Motor neuron (in vitro differentiated cells): ENCODE measurements around the gene PTPRU. TPM values are rescaled to one million over a fixed set of nuclear protein-coding genes. Genes with fewer than 3 reads are reported as not detected.
"Not testable (repeated sequence)": the region's sequence is repeated elsewhere in the genome, so short reads cannot be mapped to it uniquely, and the experiment has no call there.

ENCODE experiments used
- ATAC-seq, 8 experiments: fragments of 200-7000 bp; cut with Tn5 transposase; replicated peaks in 6 of 8; 2 replicates each; pipeline ENCODE4 v1.8.0; 2021; ENCODE audit warnings: mild to moderate bottlenecking in 8 of 8, moderate library complexity in 8 of 8
- H3K27ac ChIP-seq, 2 donors: fragments of 250-450 bp; sonication (Bioruptor Pico); 2 replicates each; pipeline ENCODE4 v1.9.0; 2021; ENCODE audit warnings: antibody characterized with exemption in 2 of 2, mild to moderate bottlenecking in 2 of 2, moderate library complexity in 1 of 2
- H3K4me1 ChIP-seq, 2 donors: fragments of 250-450 bp; sonication (Bioruptor Pico); replicated peaks in 1 of 2; 2 replicates each; pipeline ENCODE4 v1.6.1; 2021; ENCODE audit warnings: antibody characterized with exemption in 2 of 2, mild to moderate bottlenecking in 2 of 2, moderate library complexity in 1 of 2
- H3K4me3 ChIP-seq, 5 donors: fragments of 250-450 bp; sonication (Bioruptor Pico); 2 replicates each; pipeline ENCODE4 v1.9.0; 2021; ENCODE audit warnings: antibody characterized with exemption in 5 of 5, mild to moderate bottlenecking in 5 of 5, moderate library complexity in 4 of 5
- WGBS, 10 experiments: fragments of 450-650 bp; shearing (Covaris generic); methylation state at CpG; one replicate each; pipeline ENCODE4 v1.0.0; 2022; 5-methylcytosine and 5-hydroxymethylcytosine counted together
- in situ Hi-C, 9 experiments: fragments of 400-800 bp; cut with MboI; loops; one replicate each; pipeline ENCODE4 v1.15.0; 2021; ENCODE audit warnings: low sequenced_read_pairs in 9 of 9, low pct_unique_long_range_greater_than_20kb in 2 of 9; ENCODE audit not compliant: unreplicated experiment in 9 of 9
- total RNA-seq, 8 experiments: library from RNA; unstranded; fragments of 300-600 nt; gene quantifications; 2 replicates each; pipeline versions ENCODE4 v1.2.3 to v1.2.4, GENCODE V29; 2022

Gene PTPRU
- total RNA-seq, 8 experiments from 2014 or later = 1.2 to 44.8 (median 15.2) TPM

DNA sequence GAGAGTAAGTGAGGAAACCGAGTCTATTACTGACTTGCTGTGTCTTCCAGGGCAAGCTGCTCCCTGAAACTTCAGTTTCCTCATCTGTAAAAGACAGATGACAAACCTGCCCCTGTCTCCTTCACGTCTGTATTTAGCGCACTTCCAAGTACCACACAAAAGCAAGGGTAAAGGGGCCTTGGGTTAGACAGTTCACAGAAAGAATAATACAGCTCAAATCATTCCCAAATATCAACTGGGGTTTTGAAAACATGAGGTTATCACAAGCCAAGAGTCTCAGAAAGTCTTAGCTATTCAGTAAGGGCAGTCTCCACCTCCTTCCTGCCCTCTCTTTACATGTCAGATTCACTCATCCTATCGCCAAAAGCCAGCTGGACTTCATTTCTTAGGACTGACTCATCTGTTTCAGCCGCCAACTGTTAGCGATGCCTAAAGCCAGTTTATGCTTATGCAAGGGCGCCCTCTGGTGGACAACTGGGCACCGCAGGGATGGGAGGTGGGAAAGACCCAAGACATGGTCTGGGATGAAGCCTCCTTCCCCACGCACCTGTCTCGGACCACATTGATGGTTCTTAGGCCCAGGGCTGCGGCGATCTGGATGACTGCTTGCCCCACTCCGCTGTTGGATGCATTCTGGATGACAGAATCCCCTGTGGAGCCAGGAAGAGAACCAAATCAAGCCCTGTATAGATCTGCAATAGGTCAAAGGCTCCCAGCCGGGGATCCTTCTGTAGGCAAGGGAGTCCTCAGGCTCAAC is 33.6 kb upstream of the PTPRU start:
- ATAC-seq = peak; percentile 97 to 100 (median 98)
- Histone ChIP-seq H3K4me3 (no peak overlapping the region), H3K27ac (no peak overlapping the region), H3K4me1 (peaks cover 0 to 4% of the 10 kb centered on the region in 2 donors)
- in situ Hi-C loops = loop anchor here in 4 of 9 experiments (10.0 to 25.0 kb wide), 3 partner anchors 315 to 415 kb away; no protein-coding TSS in a partner anchor
- WGBS, 10 experiments = 0 to 100% (median 27%) methylated on average over 1 to 12 of the region's 14 CpGs

DNA sequence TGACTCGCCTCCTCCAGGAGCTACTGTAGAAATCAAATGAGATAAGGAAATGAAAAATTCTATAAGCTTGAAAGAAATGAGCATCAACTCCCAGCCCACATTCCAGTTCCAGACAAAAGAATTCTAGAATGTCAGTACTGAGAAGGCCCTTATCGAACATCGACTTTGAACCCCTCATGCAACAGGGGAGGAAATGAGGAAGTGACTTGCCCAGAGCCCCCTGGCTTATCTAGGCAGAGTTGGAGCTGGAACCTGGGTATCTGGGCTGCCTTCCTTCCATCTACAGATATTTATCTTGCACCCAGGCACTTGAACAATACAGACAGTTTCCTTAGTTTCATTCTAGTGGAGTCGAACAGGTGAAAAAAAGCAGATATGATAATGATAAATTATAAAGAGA is 27.9 kb upstream of the PTPRU start:
- Histone ChIP-seq H3K4me3 (no peak overlapping the region), H3K4me1 (no peaks in the 10 kb centered on the region), H3K27ac (no peak overlapping the region)
- WGBS, 10 experiments = 67 to 100% (median 91%) methylated on average over 1 to 4 of the region's 4 CpGs
- no peak for ATAC-seq
- in situ Hi-C loops = loop anchor here in 4 of 9 experiments (10.0 to 25.0 kb wide), 3 partner anchors 321 to 421 kb away; no protein-coding TSS in a partner anchor

DNA sequence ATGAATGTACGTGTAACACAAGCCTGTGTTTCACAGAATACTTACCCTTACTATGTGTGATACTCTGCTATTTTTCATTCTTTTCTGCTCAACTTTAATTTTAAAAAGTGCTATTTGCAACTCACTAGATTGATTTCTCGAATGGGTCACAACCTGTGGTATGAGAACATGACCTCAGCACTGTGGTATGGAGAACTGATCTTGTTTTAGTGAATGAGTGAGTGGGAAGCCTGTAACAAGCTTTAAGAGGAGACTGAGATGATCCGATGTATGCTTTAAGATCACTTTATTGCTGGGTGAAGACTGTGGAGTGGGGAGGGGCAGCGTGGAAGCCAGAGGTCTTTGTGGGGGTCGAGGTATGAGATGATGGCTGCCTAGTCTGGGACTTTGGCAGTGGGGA is 27.1 kb upstream of the PTPRU start:
- in situ Hi-C loops = loop anchor here in 4 of 9 experiments (10.0 to 25.0 kb wide), 3 partner anchors 322 to 422 kb away; no protein-coding TSS in a partner anchor
- Histone ChIP-seq H3K4me3 (no peak overlapping the region), H3K27ac (no peak overlapping the region), H3K4me1 (no peaks in the 10 kb centered on the region)
- peak in 1 of 8 experiments; percentile 12 for ATAC-seq
- WGBS, 10 experiments = 53 to 96% (median 91%) methylated on average over 2 to 5 of the region's 5 CpGs; no CpG with 5 or more reads in 1 of the 10 experiments

DNA sequence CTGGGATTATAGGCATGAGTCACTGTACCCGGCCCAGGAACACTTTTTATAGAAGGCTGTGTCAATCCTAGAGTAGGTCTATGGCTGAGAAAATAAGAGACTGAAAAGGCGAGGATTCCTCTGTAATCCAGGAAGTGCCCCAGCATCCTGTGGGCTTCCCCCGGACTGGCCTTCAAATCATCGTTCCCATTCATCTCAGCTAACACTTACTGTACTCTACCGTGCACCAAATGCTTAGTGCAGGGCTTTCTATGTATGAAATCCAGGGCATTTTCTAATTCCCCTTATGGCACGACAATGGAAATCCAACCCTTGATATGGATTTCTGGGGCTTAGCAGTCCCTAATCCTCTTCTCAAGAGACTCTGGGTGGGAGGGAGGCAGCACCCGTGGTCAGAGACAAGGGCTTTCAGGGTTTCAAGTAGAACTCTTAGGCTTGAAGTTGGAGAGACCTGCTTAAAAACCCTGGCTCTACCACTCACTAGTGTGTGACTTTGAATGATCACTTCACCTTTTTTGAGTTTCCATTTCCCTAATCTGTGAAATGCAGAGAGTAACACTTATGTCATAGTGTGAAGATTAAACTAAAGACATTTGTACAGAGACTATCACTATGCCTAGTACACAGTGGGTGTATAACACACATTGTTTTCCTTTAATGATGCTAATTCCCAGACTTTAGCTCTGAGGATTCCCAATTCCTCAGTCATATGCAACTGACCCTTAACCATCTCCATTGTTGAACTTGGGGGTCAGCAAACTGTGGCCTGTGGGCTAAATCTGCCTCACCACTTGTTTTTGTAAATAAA is 25.8 kb upstream of the PTPRU start:
- 69 to 100% (median 90%) methylated on average over 1 to 6 of the region's 7 CpGs; no CpG with 5 or more reads in 1 of the 10 experiments for WGBS, 10 experiments
- Histone ChIP-seq H3K4me3 (no peak overlapping the region), H3K4me1 (no peaks in the 10 kb centered on the region), H3K27ac (no peak overlapping the region)
- ATAC-seq = no peak
- in situ Hi-C loops = loop anchor here in 2 of 9 experiments (25.0 kb wide), 2 partner anchors 323 to 423 kb away; no protein-coding TSS in a partner anchor

DNA sequence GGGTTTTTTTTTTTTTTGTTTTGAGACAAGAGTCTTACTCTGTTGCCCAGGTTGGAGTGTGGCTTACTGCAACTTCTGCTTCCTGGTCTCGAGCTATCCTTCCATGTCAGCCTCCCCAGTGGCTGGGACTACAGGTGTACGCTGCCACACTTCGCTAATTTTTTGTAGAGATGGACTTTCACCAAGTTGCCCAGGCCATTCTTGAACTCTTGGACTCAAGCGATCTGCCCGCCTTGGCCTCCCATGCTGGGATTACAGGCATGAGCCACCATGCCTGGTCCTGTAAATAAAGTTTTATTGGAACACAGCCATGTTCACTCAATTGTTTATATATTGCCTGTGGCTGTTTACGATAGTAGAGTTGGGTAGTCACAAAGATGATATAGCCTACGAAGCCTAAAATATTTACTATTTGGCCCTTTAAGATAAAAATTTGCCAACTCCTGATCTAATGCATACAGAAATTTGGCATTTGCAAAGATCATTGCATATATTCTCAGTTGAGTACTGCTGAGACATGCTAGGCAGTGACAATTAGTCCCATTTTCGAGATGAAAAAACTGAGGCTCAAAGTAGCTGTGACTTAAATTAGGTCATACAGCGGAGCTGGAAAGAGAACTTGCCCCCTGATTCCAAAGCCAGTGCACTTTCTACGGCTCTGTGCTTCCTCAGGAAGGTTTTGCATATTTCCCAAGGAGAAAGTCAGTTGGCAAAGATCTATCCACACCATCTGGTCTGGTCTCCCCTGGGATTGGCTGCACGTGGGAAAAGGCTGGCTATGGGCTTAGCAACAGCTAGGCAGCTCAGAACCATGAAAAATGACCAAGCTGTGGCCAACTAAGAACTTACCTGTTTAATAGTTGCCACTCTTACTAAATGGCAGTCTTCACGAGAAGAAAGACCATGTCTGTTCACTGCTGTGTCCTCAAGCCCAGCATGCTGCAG is 25.0 kb upstream of the PTPRU start:
- no peak overlapping the region for H3K27ac ChIP-seq
- ATAC-seq = peak in 1 of 8 experiments; percentile 52
- H3K4me1 ChIP-seq = no peaks in the 10 kb centered on the region
- no peak overlapping the region for H3K4me3 ChIP-seq
- WGBS, 10 experiments = 55 to 100% (median 92%) methylated on average over 1 to 12 of the region's 12 CpGs
- in situ Hi-C loops = loop anchor here in 2 of 9 experiments (25.0 kb wide), 2 partner anchors 324 to 424 kb away; no protein-coding TSS in a partner anchor

DNA sequence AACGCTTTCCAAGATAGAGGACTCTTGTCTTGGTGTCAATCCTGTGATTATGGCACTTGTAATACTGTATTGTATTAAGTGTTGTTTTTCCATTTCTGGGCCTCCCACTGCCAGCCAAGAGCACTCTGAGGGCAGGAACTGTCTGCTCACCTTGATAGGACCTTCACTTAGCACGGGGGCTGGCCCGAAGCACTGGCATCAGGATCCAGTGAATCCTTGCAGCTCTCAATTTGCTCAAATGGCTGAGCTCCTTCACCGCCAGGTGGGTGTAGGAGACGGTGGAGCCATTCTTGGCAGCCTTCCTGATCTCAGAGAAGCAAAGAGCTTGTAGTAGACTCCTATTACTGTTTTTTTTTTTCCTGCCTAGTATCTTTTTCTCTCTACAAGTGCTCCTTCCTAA is 23.3 kb upstream of the PTPRU start:
- 80 to 100% (median 99%) methylated on average over 1 to 5 of the region's 5 CpGs; no CpG with 5 or more reads in 2 of the 10 experiments for WGBS, 10 experiments
- no peak overlapping the region for H3K27ac ChIP-seq
- no peak overlapping the region for H3K4me3 ChIP-seq
- in situ Hi-C loops = loop anchor here in 2 of 9 experiments (25.0 kb wide), 2 partner anchors 326 to 426 kb away; no protein-coding TSS in a partner anchor
- no peaks in the 10 kb centered on the region for H3K4me1 ChIP-seq
- ATAC-seq = peak in 1 of 8 experiments; percentile 6

DNA sequence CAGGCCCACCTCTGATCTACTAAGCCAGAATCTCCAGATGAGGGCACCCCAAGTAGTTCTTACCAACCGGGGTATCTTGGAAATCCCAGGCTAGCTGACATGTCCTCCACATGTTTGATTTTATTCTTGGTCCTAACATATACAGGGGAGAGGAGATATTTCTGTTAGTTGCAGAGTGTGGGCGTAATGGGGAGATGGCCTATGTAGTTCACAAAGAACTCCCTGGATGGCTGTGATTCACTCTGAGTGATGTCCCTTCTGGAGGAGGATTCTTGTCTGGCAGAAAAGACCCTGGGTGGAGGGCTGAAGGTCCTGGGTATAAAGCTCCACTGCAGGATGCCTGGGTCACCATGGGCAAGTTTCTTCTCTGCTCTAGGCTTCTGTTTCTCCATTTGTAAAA is 18.7 kb upstream of the PTPRU start:
- Histone ChIP-seq H3K27ac (no peak overlapping the region), H3K4me1 (peaks cover 0 to 5% of the 10 kb centered on the region in 2 donors), H3K4me3 (no peak overlapping the region)
- no peak for ATAC-seq
- WGBS, 10 experiments = 80 to 100% (median 100%) methylated on average over 1 to 2 of the region's 2 CpGs; no CpG with 5 or more reads in 3 of the 10 experiments
- in situ Hi-C loops = loop anchor here in 2 of 9 experiments (25.0 kb wide), 2 partner anchors 330 to 430 kb away; no protein-coding TSS in a partner anchor

DNA sequence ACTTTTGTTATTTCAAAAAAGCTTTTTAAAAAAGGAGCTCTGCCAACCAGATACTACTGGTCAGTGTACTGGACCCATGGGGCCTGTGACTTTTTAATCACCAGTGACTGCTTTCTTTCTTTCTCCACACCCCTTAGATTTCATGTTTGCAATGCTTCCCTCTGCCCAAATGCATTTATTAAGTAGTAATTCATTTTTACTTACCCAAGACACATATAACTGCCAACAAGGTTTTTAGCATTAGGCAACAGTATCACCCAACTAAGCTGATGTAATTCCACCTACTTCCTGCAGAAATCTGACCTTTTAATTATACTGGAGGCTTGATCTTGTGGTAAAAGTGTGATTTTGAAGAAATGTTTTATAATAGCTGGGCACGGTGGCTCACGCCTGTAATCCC is 18.1 kb upstream of the PTPRU start:
- H3K27ac ChIP-seq = no peak overlapping the region
- peak in 1 of 8 experiments; percentile 21 for ATAC-seq
- H3K4me3 ChIP-seq = no peak overlapping the region
- 60 to 100% (median 100%) methylated on average over 1 to 2 of the region's 2 CpGs; no CpG with 5 or more reads in 5 of the 10 experiments for WGBS, 10 experiments
- in situ Hi-C loops = loop anchor here in 2 of 9 experiments (25.0 kb wide), 2 partner anchors 331 to 431 kb away; no protein-coding TSS in a partner anchor
- H3K4me1 ChIP-seq = peaks cover 0 to 11% of the 10 kb centered on the region in 2 donors

DNA sequence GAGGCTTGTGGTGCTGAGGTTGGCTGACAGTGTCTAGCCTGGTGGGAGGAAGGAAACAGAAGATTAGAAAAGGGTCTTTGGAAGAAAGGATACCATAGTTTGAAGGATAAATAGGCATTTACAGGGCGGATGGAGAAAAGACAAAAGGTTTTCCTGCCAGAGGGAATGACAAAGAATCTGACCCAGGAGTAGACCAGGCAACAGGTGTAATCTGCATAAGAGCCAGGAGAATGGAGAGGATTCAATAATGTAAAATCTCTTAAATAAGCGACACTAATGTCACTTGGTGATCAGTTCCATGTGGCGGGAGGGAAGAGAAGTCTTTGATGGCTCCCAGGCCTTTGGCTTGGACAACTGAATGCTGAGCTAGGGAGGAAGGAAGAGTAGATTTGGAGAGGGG is 15.0 kb upstream of the PTPRU start:
- ATAC-seq = no peak
- in situ Hi-C loops = loop anchor here in 2 of 9 experiments (25.0 kb wide), 2 partner anchors 334 to 434 kb away; no protein-coding TSS in a partner anchor
- 70 to 100% (median 97%) methylated on average over 1 to 3 of the region's 3 CpGs for WGBS, 10 experiments
- no peak overlapping the region for H3K4me3 ChIP-seq
- H3K27ac ChIP-seq = no peak overlapping the region
- peaks cover 0 to 12% of the 10 kb centered on the region in 2 donors for H3K4me1 ChIP-seq

DNA sequence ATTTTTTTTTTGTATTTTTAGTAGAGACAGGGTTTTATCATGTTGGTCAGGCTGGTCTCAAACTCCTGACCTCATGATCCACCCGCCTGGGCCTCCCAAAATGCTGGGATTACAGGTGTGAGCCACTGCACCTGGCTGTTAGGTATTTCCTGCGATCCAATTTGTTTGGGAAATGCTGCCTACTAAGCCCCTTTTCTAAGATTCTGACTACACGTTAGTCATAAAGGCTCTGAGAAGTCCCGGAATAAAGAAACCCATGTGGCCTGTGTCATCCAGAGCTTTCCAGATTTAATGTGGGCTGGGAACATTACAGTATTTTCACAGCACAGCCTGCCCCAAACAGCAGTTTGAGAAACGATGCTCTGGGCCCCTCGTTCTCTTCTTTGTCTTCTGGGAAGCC is 14.1 kb upstream of the PTPRU start:
- WGBS, 10 experiments = 71 to 100% (median 78%) methylated on average over 1 to 6 of the region's 6 CpGs; no CpG with 5 or more reads in 2 of the 10 experiments
- ATAC-seq, H3K4me3 ChIP-seq, H3K27ac ChIP-seq: not testable (repeated sequence)
- in situ Hi-C loops = loop anchor here in 2 of 9 experiments (25.0 kb wide), 2 partner anchors 335 to 435 kb away; no protein-coding TSS in a partner anchor
- H3K4me1 ChIP-seq = peaks cover 0 to 12% of the 10 kb centered on the region in 2 donors

DNA sequence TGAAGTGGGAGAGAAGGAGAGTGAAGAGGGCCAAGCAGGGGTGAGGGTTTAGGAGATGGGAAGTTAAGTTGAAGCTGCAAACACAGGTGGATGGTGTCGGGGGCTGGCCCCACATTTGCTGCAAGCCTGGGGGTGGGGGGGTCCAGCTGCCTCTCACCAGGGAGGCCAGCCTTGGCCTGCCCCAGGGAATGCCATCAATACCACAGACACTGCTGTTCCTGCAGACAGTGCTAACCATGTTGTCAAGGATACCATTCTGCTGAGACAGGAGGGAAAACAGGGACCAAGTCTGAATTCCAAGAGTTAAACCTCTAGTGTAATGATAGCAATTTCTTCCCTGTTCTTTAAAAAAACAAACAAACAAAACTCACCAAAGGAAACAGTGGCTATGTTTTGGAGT is 13.6 kb upstream of the PTPRU start:
- Histone ChIP-seq H3K4me1 (peaks cover 0 to 12% of the 10 kb centered on the region in 2 donors), H3K27ac (no peak overlapping the region), H3K4me3 (no peak overlapping the region)
- WGBS, 10 experiments = 40% methylated on average over 1 of the region's 1 CpG; no CpG with 5 or more reads in 9 of the 10 experiments
- in situ Hi-C loops = loop anchor here in 2 of 9 experiments (25.0 kb wide), 2 partner anchors 335 to 435 kb away; no protein-coding TSS in a partner anchor
- ATAC-seq = peak in 4 of 8 experiments; percentile 13 to 80 (median 35)
